HCT116 (cell line): ENCODE results near the gene SIGMAR1. TPM values are rescaled to one million over a fixed set of nuclear protein-coding genes. Genes with fewer than 3 reads are reported as not detected.
A peak's percentile ranks its signal among the peaks of the same experiment; 100 is the strongest.

Experiments used
- ATAC-seq: fragments of 200-7000 bp; cut with Tn5 transposase; 2 replicates; pipeline ENCODE4 v1.9.1; 2020; ENCODE audit warnings: mild to moderate bottlenecking, moderate library complexity
- BruUV-seq: library from RNA; stranded (reverse); fragments of 400-500 nt; replicated peaks from 2 replicates; lab custom pipeline; 2021; lab: Mats Ljungman, UMichigan
- CTCF ChIA-PET: fragments of 300-600 bp; sonication (Branson Sonifier 250); formaldehyde crosslinking; loops from one replicate; lab custom pipeline; 2021; ENCODE audit warnings: antibody characterized with exemption; lab: Charles Lee
- POLR2A ChIA-PET: fragments of 300-600, 350-600 bp; sonication (Branson Sonifier 250); formaldehyde crosslinking; loops from one replicate; lab custom pipeline; 2021; ENCODE audit warnings: antibody characterized with exemption; lab: Charles Lee
- RAD21 ChIA-PET, 2 experiments: fragments of 300-600 bp; sonication (Branson Sonifier 250); formaldehyde crosslinking; loops; one replicate each; lab custom pipeline; 2023; ENCODE audit warnings: low total read pairs in 2 of 2; ENCODE audit not compliant: uncharacterized antibody in 2 of 2, unreplicated experiment in 2 of 2, low non-redundant PET in 1 of 2; lab: Charles Lee
- DNase-seq: peaks from one replicate; pipeline ENCODE4 v3.0.0-alpha.2; 2010; ENCODE audit warnings: low read depth, low spot score
- H2AFZ ChIP-seq: fragments of 200-600 bp; shearing (Covaris generic), sonication (generic); 2 replicates; pipeline ENCODE4 v1.6.1; 2017; ENCODE audit warnings: low read depth, mixed run types, mixed read lengths, antibody characterized with exemption, low read length; ENCODE audit not compliant: poor library complexity, severe bottlenecking
- H3K27ac ChIP-seq: 2 replicates; pipeline ENCODE4 v1.5.1; 2012; ENCODE audit warnings: low read depth, low read length
- H3K27me3 ChIP-seq: fragments of 200-600 bp; sonication (generic); 2 replicates; pipeline ENCODE4 v1.6.1; 2016; ENCODE audit warnings: mixed run types, low read length, mixed read lengths; ENCODE audit not compliant: insufficient read depth
- H3K36me3 ChIP-seq, 2 experiments: fragments of 200-500 bp in 1 of 2; fragments of 200-600 bp in 1 of 2; sonication (Bioruptor generic) in 1 of 2; sonication (generic) in 1 of 2; 2 replicates each; pipeline versions ENCODE4 v1.5.1 to v1.6.1; 2014 to 2016; ENCODE audit warnings: low read length in 2 of 2, inconsistent platforms in 1 of 2, mixed read lengths in 1 of 2, mixed run types in 1 of 2; ENCODE audit not compliant: insufficient read depth in 2 of 2, control insufficient read depth in 1 of 2
- H3K4me1 ChIP-seq, 2 experiments: fragments of 200-600 bp in 1 of 2; sonication (generic) in 1 of 2; 2 replicates each; pipeline versions ENCODE4 v1.5.1 to v1.6.1; 2012 to 2017; ENCODE audit warnings: low read length in 2 of 2, inconsistent platforms in 1 of 2, mild to moderate bottlenecking in 1 of 2, mixed read lengths in 1 of 2, mixed run types in 1 of 2, moderate library complexity in 1 of 2; ENCODE audit not compliant: insufficient read depth in 2 of 2, control insufficient read depth in 1 of 2
- H3K4me2 ChIP-seq: fragments of 200-600 bp; sonication (generic); 2 replicates; pipeline ENCODE4 v1.6.1; 2017; ENCODE audit warnings: mixed run types, low read length, mixed read lengths
- H3K4me3 ChIP-seq, 2 experiments: fragments of 200-600 bp in 1 of 2; sonication (generic) in 1 of 2; replicated peaks in 1 of 2; 2 replicates each; pipeline ENCODE4 v1.5.1; 2011 to 2016; ENCODE audit warnings: low read length in 2 of 2, control low read depth in 1 of 2, low read depth in 1 of 2, mild to moderate bottlenecking in 1 of 2, mixed read lengths in 1 of 2, mixed run types in 1 of 2
- H3K79me2 ChIP-seq: fragments of 200-600 bp; sonication (generic); 2 replicates; pipeline ENCODE4 v1.6.1; 2017; ENCODE audit warnings: mild to moderate bottlenecking, mixed run types, low read length, moderate library complexity, mixed read lengths; ENCODE audit not compliant: insufficient read depth
- H3K9ac ChIP-seq: fragments of 200-600 bp; sonication (generic); 2 replicates; pipeline ENCODE4 v1.6.1; 2016; ENCODE audit warnings: low read length, mixed read lengths
- H3K9me2 ChIP-seq: fragments of 200-600 bp; sonication (generic), shearing (Covaris generic); 2 replicates; pipeline ENCODE4 v1.6.1; 2017; ENCODE audit warnings: mixed run types, mild to moderate bottlenecking, moderate library complexity; ENCODE audit not compliant: insufficient read depth
- H3K9me3 ChIP-seq, 2 experiments: fragments of 200-500 bp in 1 of 2; fragments of 200-600 bp in 1 of 2; sonication (Bioruptor generic) in 1 of 2; sonication (generic) in 1 of 2; 2 replicates each; pipeline ENCODE4 v1.6.1; 2014 to 2017; ENCODE audit warnings: low read length in 2 of 2, mixed read lengths in 2 of 2, inconsistent platforms in 1 of 2, low read depth in 1 of 2, mild to moderate bottlenecking in 1 of 2, mixed run types in 1 of 2, moderate library complexity in 1 of 2; ENCODE audit not compliant: control insufficient read depth in 1 of 2, insufficient read depth in 1 of 2
- H4K20me1 ChIP-seq: fragments of 200-600 bp; sonication (generic), shearing (Covaris generic); 2 replicates; pipeline ENCODE4 v1.6.1; 2017; ENCODE audit warnings: mixed run types, mild to moderate bottlenecking, moderate library complexity; ENCODE audit not compliant: insufficient read depth
- CBX3 ChIP-seq: IDR thresholded peaks from 2 replicates; pipeline ENCODE4 v1.6.1; 2012; ENCODE audit warnings: low read depth
- CTCF ChIP-seq, 3 experiments: fragments of 200-600 bp in 1 of 3; sonication (generic) in 1 of 3; IDR thresholded peaks in 2 of 3; conservative IDR thresholded peaks in 1 of 3; 2 replicates each; pipeline ENCODE4 v1.5.1; 2012 to 2017; ENCODE audit warnings: low read depth in 2 of 3, low read length in 2 of 3, antibody characterized with exemption in 1 of 3, borderline replicate concordance in 1 of 3, control low read depth in 1 of 3, mild to moderate bottlenecking in 1 of 3, mixed read lengths in 1 of 3, mixed run types in 1 of 3, moderate library complexity in 1 of 3; ENCODE audit not compliant: insufficient read depth in 1 of 3
- RAD21 ChIP-seq: IDR thresholded peaks from 2 replicates; pipeline ENCODE4 v1.6.1; 2012; ENCODE audit warnings: low read depth, mild to moderate bottlenecking
- REST ChIP-seq: IDR thresholded peaks from 2 replicates; pipeline ENCODE4 v1.6.1; 2012; ENCODE audit warnings: low read depth
- ZBTB33 ChIP-seq: IDR thresholded peaks from 2 replicates; pipeline ENCODE4 v1.6.1; 2011; ENCODE audit warnings: mild to moderate bottlenecking, low read length, moderate library complexity; ENCODE audit not compliant: insufficient replicate concordance; ENCODE audit errors: extremely low read depth
- ZNF274 ChIP-seq: fragments of 200-500 bp; sonication (Bioruptor generic); IDR thresholded peaks from 2 replicates; pipeline ENCODE4 v1.6.1; 2014; ENCODE audit warnings: mild to moderate bottlenecking, low read depth, low read length, inconsistent platforms
- intact Hi-C: fragments of 100-400 bp; cut with micrococcal nuclease; formaldehyde crosslinking; loops from 2 replicates; pipeline ENCODE4 v1.10.0; 2022
- total RNA-seq: library from RNA; stranded (reverse); gene quantifications from one replicate; pipeline ENCODE4 v1.2.1, GENCODE V29; 2021; ENCODE audit not compliant: unreplicated experiment

SIGMAR1 gene
- total RNA-seq, 1 experiment from 2014 or later, result 109 TPM

GRCh38 chr9:34606190-34606589 lies 31.4 kb downstream of the SIGMAR1 start (continued):
- TF ChIP-seq REST (no peak), CBX3 (no peak)

GRCh38 chr9:34603610-34604231 lies 33.9 kb downstream of the SIGMAR1 start:
- TF ChIP-seq ZBTB33 (no peak), RAD21 (peak; percentile 94), ZNF274 (no peak), CTCF (IDR thresholded peaks at IDR 0.05 in 2 of 3, conservative IDR thresholded peaks at IDR 0.05 in 1 of 3; ENCODE audit: borderline replicate concordance in 1 of 3, insufficient read depth in 1 of 3, low read depth in 2 of 3, low read length in 2 of 3) (peak; percentile 84 to 99 (median 91); a peak in 5 of 6 replicates)
- TF ChIP-seq, all 23 proteins: peak for 2
- Histone ChIP-seq H3K79me2 (no peaks in the 10 kb centered on the region), H3K27me3 (no peaks in the 10 kb centered on the region), H3K9me3 (no peaks in the 10 kb centered on the region), H4K20me1 (no peaks in the 10 kb centered on the region), H3K9ac (no peak overlapping the region), H3K4me2 (no peak overlapping the region), H3K27ac (no peak overlapping the region), H3K36me3 (no peaks in the 10 kb centered on the region), H3K9me2 (no peaks in the 10 kb centered on the region), H3K4me1 (peaks cover 0 to 10% of the 10 kb centered on the region in 2 experiments; a peak in 1 of 4 replicates), H2AFZ (no peak overlapping the region), H3K4me3 (no peak overlapping the region)
- ChIA-PET CTCF (interaction anchor here (0.6 to 1.5 kb wide), 20 partner anchors 8 to 980 kb away, joined by 3 to 18 read pairs (median 4); partner anchors contain the start of genes DNAI1, FAM219A, MYORG and RPP25L), POLR2A (interaction anchor here (1.0 kb wide), 1 partner anchor 273 kb away, joined by 3 read pairs; no protein-coding TSS in a partner anchor), RAD21 (interaction anchor here (0.6 to 1.2 kb wide), 5 partner anchors 31 to 200 kb away, joined by 3 to 4 read pairs (median 4); no protein-coding TSS in a partner anchor)
- peak; percentile 98 for ATAC-seq
- peak; percentile 42 for DNase-seq
- BruUV-seq, result no TSS peak
- intact Hi-C loops, result loop anchor here (2.0 to 10.0 kb wide), 3 partner anchors 55 to 349 kb away; no protein-coding TSS in a partner anchor
